ENCODE measurements around the gene DGCR6L.
A peak's percentile ranks its signal among the peaks of the same experiment; 100 is the strongest.
"Not testable (repeated sequence)": the region's sequence is repeated elsewhere in the genome, so short reads cannot be mapped to it uniquely, and the experiment has no call there.

Gene DGCR6L

DNA sequence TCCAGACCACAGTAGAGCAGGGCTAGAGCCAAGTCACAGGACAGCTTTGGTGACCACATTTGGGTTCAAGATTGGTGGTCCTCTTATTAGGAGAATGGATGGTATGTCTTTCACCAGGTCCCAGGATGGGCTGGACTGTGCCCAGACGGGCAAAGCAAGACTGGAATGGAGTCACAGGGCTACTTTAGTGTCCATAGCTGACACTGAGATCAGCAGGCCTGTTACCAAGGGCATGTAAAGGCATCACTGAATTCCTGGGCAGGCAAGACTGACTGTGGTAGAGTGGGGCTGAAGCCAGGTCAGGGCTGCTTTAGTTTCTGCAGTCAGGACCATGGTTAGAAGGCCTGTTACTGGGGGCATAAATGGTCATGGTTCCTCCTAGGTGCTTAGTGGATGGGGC is 6.1 kb upstream of the DGCR6L start:
- not testable (repeated sequence) for DNase-seq

GRCh38 chr22:20324139-20324516 is 4.3 kb upstream of the DGCR6L start:
- DNase-seq: no peak

- not testable (repeated sequence) for DNase-seq
Measured at GRCh38 chr22:20321552-20322211, 1.8 kb upstream of the DGCR6L start.

DNA sequence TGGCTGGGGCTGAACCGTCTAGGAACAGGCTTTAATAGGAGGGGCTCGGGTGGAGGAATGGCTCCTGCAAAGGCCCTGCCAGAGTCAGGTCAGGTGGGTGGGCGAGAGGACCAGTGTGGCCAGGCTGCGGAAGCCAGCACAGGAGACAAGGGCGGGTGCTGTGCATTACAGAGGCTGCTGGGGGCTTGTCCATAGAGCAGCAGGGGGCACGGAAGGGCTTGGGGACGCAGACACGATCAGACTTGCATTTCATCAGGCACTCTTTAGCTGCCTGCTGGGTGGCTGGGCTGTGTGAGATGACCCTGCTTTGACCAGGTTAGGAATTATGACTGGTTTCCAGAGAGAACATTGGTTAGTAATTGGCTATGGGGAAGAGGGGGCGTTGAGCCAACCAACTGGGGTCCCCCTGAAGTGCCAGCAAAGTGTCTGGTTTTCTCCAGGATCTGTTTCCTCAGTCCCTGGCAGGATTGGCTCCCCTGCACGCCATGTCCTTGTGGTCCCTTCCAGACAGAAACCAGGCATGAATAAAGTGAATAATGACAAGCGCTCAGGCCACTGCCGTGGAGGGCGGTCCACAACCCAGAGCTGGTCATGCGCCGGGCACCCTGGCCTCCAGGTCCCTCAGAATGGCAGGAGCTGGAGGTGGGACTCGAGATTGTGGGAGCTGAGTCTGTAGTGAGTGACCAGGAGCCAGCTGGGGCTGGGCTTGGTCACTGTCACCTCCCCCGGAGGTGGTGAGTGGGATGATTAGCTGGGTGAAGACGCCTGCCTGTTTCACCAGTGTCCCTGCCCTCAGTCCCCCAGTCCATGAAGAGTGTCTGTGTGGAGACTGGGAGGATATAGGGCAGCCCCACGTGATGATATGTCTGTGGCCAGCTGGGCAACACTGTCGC is 1.0 kb upstream of the DGCR6L start:
- DNase-seq: peak in 1 of 2 donors; percentile 14

DNA sequence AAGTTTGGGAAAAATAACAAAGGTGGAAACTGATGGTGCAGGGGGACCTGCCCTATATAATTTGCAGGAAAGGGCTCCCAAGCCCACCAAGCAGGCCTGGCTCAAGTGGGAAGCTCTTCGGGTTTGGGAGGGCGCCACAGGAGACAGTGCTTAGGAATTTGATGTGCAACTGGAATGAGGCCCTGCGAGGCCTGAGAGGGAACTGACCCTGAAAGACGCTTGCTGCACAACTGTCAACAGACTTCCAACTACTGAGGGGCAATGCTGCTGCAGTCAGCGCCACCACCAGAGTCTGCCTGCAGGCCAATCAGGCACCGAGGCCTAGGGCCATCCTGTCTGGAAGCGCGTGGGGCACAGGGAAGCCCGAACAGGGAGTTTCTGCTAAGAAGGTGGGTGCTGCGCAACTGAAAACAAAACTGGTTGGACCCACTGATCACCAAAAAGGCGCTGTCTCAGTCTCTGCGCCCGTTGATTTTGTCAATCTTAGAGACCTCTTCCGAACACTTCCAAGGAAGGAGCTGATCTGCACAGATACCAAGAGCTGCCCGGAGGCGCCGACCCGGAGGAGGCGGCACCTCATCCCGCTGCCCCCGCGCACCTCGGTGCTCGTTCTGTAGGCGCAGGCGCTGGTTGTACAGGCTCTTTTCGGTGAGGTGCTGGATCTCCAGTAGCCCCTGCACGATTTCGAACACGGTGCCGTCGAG is 667 bp downstream of the DGCR6L start:
- peak; percentile 17 to 30 for DNase-seq

- peak; percentile 20 to 28 for DNase-seq
Measured at GRCh38 chr22:20318043-20318688, 1.7 kb downstream of the DGCR6L start.

- peak; percentile 0 to 10 for DNase-seq
Measured at GRCh38 chr22:20317402-20318042, 2.3 kb downstream of the DGCR6L start.

DNA sequence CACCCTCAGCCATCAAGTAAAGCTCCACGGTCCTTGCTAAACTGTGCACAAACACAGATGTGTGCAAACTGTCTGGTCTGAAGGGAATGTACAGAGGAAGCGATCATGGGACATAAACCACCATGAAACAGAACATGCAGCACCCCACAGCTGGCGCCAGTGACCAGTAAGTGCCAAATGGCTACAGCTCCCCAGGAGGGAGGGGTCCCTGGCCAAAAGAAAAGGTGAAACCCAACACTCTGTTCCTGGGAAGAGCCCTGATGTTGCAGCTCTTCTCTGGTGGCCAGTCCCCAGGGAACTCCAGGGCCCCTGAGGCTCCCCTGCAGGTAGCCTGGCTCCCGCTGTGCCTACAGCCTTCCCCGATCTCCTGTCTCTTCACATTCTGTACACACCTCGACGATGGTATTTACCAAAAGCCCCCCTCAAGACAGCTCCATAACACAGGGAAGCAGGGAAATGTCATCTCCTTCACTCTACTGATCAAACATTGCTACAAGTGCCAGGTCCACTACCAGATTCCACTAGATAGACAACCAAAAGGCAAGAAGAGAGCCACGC is 2.9 kb downstream of the DGCR6L start:
- peak in 1 of 2 donors; percentile 0 for DNase-seq

DNA sequence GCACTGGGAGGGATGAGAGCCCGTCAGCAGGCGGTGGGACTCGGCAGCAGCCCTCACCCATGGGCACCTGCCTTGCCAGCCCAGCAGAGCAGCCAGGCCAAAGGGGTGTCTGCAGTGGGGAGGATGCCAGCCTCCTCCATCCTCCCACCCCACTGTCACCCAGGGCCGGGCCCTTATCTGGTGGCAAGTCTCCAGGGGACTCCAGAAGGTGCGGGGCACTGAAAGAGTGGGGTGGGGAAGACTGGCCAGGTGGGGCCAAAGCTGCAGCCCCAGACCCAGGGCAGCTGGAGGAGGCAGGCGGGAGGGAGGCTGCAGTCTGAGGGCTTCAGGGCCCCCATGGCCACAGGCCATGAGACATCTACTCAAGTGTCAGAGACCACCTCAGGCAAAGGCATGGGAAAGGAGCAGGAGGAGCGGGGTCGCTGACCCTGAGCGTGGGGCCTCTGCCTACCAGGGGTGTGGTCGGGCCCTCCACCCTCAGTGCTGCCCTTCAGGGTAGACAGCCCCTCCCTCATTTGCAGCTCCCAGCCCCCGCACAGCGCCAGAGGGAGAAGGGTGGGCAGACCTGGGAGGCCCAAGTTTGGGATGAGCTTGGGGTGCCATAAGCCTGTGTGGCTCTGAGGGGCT is 3.5 kb downstream of the DGCR6L start:
- peak in 1 of 2 donors; percentile 0 for DNase-seq

DNA sequence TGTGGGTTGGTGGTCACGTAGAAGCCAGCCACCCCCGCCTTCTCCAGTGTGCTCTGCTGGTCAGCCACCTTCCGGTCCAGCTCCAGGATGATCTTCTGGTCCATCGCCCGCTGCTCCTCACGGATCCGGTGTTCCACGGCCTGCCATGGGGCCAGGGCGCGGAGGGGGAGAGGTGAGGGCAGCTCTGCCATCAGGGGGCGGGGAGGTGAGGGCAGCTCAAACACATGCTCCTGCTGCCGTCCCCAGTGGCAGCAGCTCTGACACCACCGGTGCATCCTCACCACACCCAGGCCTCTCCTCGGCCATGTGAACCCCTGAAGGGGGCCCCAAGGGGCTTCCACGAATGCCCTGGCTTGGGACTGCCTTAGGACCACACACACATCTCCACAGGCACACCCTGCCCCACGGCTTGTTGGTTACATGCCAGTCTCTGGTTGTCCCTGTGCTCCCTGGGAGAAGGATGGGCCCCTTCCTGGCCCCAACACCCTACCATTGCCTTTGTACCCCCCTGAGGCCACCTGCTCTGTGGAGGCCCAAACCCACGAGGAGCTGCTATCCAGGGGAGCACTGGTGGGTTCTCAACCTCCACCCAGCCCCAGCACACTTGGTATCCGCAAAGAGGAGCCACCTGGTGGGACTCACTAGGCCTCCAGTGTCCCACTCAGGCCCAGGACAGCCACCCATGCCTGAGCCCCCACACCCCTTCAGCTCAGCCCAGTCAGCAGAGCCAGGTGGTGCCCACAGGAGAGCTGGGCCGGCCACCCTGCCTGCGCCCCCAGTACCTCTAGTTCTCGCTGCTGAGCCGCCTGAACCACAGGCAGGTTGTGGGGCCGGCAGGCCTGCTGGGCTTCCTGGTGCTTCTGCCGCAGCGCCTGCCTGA is 4.3 kb downstream of the DGCR6L start:
- no peak for DNase-seq

DNA sequence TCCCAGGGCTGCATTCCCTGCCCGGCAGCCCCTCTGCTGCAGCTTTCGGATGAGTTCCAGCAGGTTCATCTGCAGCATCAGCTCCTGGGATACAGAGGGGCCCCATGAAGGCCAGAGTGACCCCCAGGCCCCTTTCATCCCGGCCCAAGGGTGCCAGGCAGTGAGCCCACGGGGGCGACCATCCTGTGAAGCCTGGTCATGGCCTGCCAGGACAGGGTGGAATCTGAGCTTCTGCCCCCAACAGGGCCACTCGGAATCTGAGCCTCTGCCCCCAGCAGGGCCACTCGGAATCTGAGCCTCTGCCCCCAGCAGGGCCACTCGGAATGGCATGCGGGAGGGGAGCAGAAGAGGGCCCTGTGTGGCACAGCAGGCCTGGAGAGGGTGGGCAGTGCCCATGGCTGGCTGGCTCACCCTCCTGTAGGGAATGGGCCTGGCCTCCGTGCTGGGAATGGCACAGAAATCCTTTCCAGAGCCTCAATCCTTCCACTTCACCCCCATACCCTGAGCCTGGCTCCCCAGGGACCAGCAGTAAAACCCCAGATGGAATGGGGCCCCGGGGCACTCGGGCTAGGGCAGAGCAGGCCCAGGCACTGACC is 5.0 kb downstream of the DGCR6L start:
- DNase-seq: not testable (repeated sequence)

- DNase-seq: not testable (repeated sequence)
Measured at GRCh38 chr22:20314206-20314605, 5.7 kb downstream of the DGCR6L start.

DNA sequence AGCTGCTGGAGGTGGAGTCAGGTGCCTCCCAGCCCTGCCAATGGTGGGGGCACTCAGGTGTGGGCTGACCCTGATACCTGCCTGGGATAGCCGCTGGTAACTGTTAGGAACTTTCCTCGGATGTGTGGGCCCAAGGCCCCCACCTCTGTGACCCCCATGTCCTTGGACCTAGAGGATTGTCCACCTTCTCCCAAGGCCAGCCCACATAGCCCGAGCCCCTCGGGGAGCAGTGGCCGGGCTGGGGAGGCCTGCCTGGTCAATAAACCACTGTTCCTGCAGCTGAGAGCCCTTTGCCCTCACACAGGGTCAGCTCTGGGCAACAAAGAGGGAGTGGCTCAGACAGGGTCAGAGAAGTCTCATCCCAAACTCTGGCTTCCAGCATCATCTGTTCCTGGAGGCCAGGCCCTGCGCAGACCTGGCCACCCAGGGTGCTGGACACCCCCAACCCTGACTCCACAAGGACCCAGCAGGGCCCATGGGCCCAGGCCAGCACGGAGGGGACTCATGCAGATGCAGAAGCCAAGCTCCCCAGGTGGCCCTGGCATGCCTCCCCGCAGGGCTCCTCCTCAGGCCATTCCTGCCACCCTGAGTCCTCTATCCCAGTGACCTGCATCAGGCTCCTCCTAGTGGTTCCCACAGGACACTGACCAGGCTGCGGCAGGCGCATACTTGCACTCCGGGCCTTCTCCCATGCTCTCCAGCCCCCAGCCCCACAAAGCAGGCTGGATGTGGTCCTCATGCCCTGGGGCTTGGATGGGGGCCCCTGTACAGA is 6.4 kb downstream of the DGCR6L start:
- not testable (repeated sequence) for DNase-seq

GRCh38 chr22:20312396-20313191 is 7.3 kb downstream of the DGCR6L start:
- no peak for DNase-seq

DNA sequence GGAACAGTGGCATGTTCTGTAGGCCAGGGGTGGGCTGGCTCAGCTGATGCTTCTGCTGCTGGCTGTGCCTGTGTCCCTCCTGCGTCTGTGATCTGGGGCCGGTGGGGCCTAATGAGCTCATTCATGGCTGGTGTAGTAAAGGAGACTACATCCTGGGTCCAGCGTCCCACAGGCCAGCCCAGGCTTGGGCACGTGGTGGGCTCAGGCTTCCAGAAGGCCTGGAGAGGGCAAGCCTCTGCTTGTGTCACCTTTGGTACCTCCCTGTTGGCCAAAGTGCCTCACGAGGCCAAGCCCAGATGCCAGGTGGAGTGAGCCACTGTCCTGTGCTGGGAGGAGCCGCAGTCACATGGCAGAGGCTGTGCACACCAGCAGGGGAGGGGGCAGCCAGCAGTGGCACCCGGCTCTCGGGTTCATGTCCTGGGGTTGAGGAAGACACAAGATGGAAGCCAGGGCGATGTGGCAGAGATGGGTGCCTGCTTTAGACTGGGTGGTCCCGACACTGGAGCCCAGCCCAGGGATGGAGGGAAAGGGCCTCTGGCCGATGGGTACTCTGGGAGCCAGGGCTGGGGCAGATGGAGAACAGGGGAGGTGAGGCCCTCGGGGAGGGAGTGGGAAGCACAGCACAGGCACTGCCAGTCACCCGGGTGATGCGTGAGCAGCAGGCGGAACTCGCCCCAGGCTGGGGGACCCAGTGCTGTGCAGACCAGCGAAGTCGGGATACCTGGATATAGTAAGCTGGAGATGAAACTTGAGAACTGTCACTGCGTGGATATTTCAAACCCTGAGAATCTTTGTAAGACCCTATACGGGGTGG is 8.4 kb downstream of the DGCR6L start:
- DNase-seq: not testable (repeated sequence)

- not testable (repeated sequence) for DNase-seq
Measured at GRCh38 chr22:20310773-20311172, 9.1 kb downstream of the DGCR6L start.

GRCh38 chr22:20310180-20310579 is 9.7 kb downstream of the DGCR6L start:
- not testable (repeated sequence) for DNase-seq

Data from inflammatory macrophage (primary cell).